Upper lobe of left lung (tissue), 6 donors: Measurements from ENCODE around the gene C19orf47. TPM values are rescaled to one million over a fixed set of nuclear protein-coding genes. Genes with fewer than 3 reads are reported as not detected.
"Not testable (repeated sequence)": the region's sequence is repeated elsewhere in the genome, so short reads cannot be mapped to it uniquely, and the experiment has no call there.

Source experiments
- ATAC-seq, 2 donors: fragments of 200-7000 bp; cut with Tn5 transposase; one replicate each; pipeline ENCODE4 v1.9.1; 2022; ENCODE audit warnings: mild to moderate bottlenecking in 2 of 2, moderate library complexity in 2 of 2; ENCODE audit not compliant: low FRiP score in 2 of 2
- DNase-seq, 2 donors: peaks; one replicate each; pipeline ENCODE4 v3.0.0-alpha.2; 2019 to 2020
- H3K27ac ChIP-seq, 4 donors: fragments of 200-600 bp; sonication (generic); one replicate each; pipeline ENCODE4 v1.5.1; 2016 to 2019
- H3K27me3 ChIP-seq, 4 donors: fragments of 200-600 bp; sonication (generic); one replicate each; pipeline ENCODE4 v1.5.1; 2017 to 2019
- H3K36me3 ChIP-seq, 4 donors: fragments of 200-600 bp; sonication (generic); one replicate each; pipeline ENCODE4 v1.5.1; 2016 to 2019
- H3K4me1 ChIP-seq, 4 donors: fragments of 200-600 bp; sonication (generic); one replicate each; pipeline ENCODE4 v1.5.1; 2018 to 2019
- H3K4me3 ChIP-seq, 4 donors: fragments of 200-600 bp; sonication (generic); one replicate each; pipeline ENCODE4 v1.5.1; 2017 to 2019; ENCODE audit warnings: mild to moderate bottlenecking in 2 of 4, moderate library complexity in 1 of 4
- H3K9me3 ChIP-seq, 4 donors: fragments of 200-600 bp; sonication (generic); one replicate each; pipeline ENCODE4 v1.5.1; 2018 to 2019
- CTCF ChIP-seq, 6 experiments: fragments of 450-650 bp in 4 of 6; fragments of 200-600 bp in 2 of 6; sonication (generic) in 2 of 6; IDR thresholded peaks; one replicate each; pipeline ENCODE4 v1.5.1; 2016 to 2019; ENCODE audit warnings: antibody characterized with exemption in 6 of 6
- EP300 ChIP-seq, 4 donors: sonication (generic); formaldehyde crosslinking; IDR thresholded peaks; one replicate each; pipeline ENCODE4 v1.5.1; 2017; ENCODE audit warnings: antibody characterized with exemption in 4 of 4, control low read depth in 2 of 4
- POLR2A ChIP-seq, 4 donors: fragments of 450-650 bp; IDR thresholded peaks; one replicate each; pipeline ENCODE4 v1.5.1; 2016 to 2017; ENCODE audit warnings: antibody characterized with exemption in 4 of 4, mild to moderate bottlenecking in 2 of 4
- POLR2AphosphoS5 ChIP-seq, 2 donors: sonication (generic); formaldehyde crosslinking; IDR thresholded peaks; one replicate each; pipeline ENCODE4 v1.5.1; 2017; ENCODE audit warnings: antibody characterized with exemption in 2 of 2
- WGBS, 2 donors: methylation state at CpG; one replicate each; pipeline ENCODE4 v1.1.5; 2017 to 2018; 5-methylcytosine and 5-hydroxymethylcytosine counted together
- total RNA-seq, 6 donors: library from RNA; depleted of rRNA in 4 of 6; stranded (reverse); fragments of >200 nt in 4 of 6; gene quantifications; one replicate each; pipeline versions ENCODE4 v1.1.0 to v1.2.1, GENCODE V29; 2016 to 2021
- donor health status: DM: no; HTN: no; CAD: no; lungs with moderate emphysema.
- donor health status: DM: no; HTN: yes; CAD: no; lungs with severe emphysema.

C19orf47 gene
- total RNA-seq, 6 donors from 2014 or later, result 12.6 to 59.7 (median 16.4) TPM

GRCh38 chr19:40370997-40371801 is 23.0 kb upstream of the C19orf47 start:
- TF ChIP-seq CTCF (IDR thresholded peaks at IDR 0.05) (no peak), POLR2A (IDR thresholded peaks at IDR 0.05) (no peak), POLR2AphosphoS5 (IDR thresholded peaks at IDR 0.05) (no peak), EP300 (IDR thresholded peaks at IDR 0.05) (no peak)
- H3K9me3 ChIP-seq, result no peaks in the 10 kb centered on the region
- no peaks in the 10 kb centered on the region for H3K27me3 ChIP-seq
- DNase-seq (peak in 1 of 2 donors; percentile 36), ATAC-seq (no peak)
- peaks cover 19 to 95% (median 72%) of the 10 kb centered on the region in 4 donors for H3K36me3 ChIP-seq
- no peak overlapping the region for H3K4me3 ChIP-seq
- H3K27ac ChIP-seq, result no peak overlapping the region
- WGBS, 2 donors, result 79 to 83% methylated on average over 4 to 6 of the region's 7 CpGs
- peaks cover 3 to 24% (median 9%) of the 10 kb centered on the region in 4 donors for H3K4me1 ChIP-seq

GRCh38 chr19:40370253-40370652 is 22.1 kb upstream of the C19orf47 start:
- not testable (repeated sequence) for H3K4me3 ChIP-seq, H3K27ac ChIP-seq, DNase-seq, ATAC-seq, H3K27me3 ChIP-seq, H3K9me3 ChIP-seq
- Histone ChIP-seq H3K36me3 (peaks cover 19 to 86% (median 67%) of the 10 kb centered on the region in 4 donors), H3K4me1 (peaks cover 11 to 33% (median 18%) of the 10 kb centered on the region in 4 donors)
- 89 to 95% methylated on average over 3 of the region's 3 CpGs for WGBS, 2 donors

DNA sequence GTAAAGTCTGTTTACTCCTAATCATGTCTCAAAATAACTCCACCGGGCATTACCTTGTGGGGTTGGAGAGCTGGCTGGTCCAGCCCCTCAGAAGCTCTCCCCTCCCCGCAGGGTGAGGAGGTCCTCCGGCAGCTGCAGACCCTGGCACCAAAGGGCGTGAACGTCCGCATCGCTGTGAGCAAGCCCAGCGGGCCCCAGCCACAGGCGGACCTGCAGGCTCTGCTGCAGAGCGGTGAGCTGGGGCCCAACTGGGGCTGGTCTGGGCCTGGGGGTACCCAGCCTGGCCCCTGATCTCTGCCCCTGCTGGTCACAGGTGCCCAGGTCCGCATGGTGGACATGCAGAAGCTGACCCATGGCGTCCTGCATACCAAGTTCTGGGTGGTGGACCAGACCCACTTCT is 21.6 kb upstream of the C19orf47 start:
- TF ChIP-seq CTCF (IDR thresholded peaks at IDR 0.05), result no peak
- no peak for TF ChIP-seq EP300 (IDR thresholded peaks at IDR 0.05)
- no peak for TF ChIP-seq POLR2A (IDR thresholded peaks at IDR 0.05)
- no peak for TF ChIP-seq POLR2AphosphoS5 (IDR thresholded peaks at IDR 0.05)

GRCh38 chr19:40367577-40368434 is 19.6 kb upstream of the C19orf47 start:
- WGBS, 2 donors, result 90 to 93% methylated on average over 13 to 15 of the region's 16 CpGs
- ATAC-seq (no peak), DNase-seq (peak in 1 of 2 donors; percentile 73)
- Histone ChIP-seq H3K4me1 (peaks cover 18 to 49% (median 23%) of the 10 kb centered on the region in 4 donors), H3K4me3 (no peak overlapping the region), H3K27me3 (no peaks in the 10 kb centered on the region), H3K36me3 (peaks cover 6 to 62% (median 47%) of the 10 kb centered on the region in 4 donors), H3K9me3 (no peaks in the 10 kb centered on the region), H3K27ac (no peak overlapping the region)
- TF ChIP-seq POLR2AphosphoS5 (IDR thresholded peaks at IDR 0.05), result no peak
- TF ChIP-seq CTCF (IDR thresholded peaks at IDR 0.05), result no peak
- TF ChIP-seq EP300 (IDR thresholded peaks at IDR 0.05), result no peak
- TF ChIP-seq POLR2A (IDR thresholded peaks at IDR 0.05), result no peak

More for the DNA sequence above, 21.6 kb upstream of the C19orf47 start:
- Histone ChIP-seq H3K9me3 (no peaks in the 10 kb centered on the region), H3K4me1 (peaks cover 16 to 38% (median 22%) of the 10 kb centered on the region in 4 donors), H3K27me3 (no peaks in the 10 kb centered on the region), H3K4me3 (no peak overlapping the region), H3K36me3 (peaks cover 18 to 82% (median 63%) of the 10 kb centered on the region in 4 donors), H3K27ac (no peak overlapping the region)
- DNase-seq, result peak in 1 of 2 donors; percentile 70
- 84 to 97% methylated on average over 3 to 4 of the region's 12 CpGs for whole genome bisulfite sequencing, 2 donors
- ATAC-seq, result no peak
